ENCODE results near the gene ODAD3.
"Not testable (repeated sequence)": the region's sequence is repeated elsewhere in the genome, so short reads cannot be mapped to it uniquely, and the experiment has no call there.

Gene ODAD3

GRCh38 chr19:11405846-11406643, 28.9 kb downstream of the ODAD3 start:
- no peak for DNase-seq (ENCODE audit: low read depth)

GRCh38 chr19:11404588-11405222, 30.2 kb downstream of the ODAD3 start:
- DNase-seq (ENCODE audit: low read depth), result no peak

GRCh38 chr19:11401808-11402543, 32.9 kb downstream of the ODAD3 start:
- no peak for DNase-seq (ENCODE audit: low read depth)

- no peak for DNase-seq (ENCODE audit: low read depth)
These were observed 34.1 kb downstream of the ODAD3 start for GRCh38 chr19:11400798-11401197.

DNA sequence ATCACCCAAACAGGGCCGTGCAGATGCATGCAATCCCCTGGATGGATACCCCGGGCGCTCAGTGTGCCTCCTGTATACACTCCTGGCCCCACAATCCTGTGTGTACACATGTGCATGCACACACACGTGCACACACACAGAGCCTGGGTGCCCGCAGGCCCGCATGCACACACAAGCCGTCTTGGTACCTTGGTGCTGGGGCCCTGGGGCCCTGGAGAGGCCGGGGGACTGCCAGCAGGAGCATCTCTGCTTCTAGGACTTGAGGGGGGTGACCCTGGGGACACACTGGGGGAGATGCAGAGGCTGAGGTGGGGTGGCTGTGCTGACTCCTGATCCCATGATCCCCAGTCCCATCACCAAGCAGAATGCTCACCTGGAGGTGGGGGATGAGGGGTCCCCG, 35.3 kb downstream of the ODAD3 start:
- no peak for DNase-seq (ENCODE audit: low read depth)

GRCh38 chr19:11397089-11397610, 37.8 kb downstream of the ODAD3 start:
- no peak for DNase-seq (ENCODE audit: low read depth)

- DNase-seq (ENCODE audit: low read depth), result no peak
These were observed 43.8 kb downstream of the ODAD3 start for GRCh38 chr19:11390933-11391680.

- no peak for DNase-seq (ENCODE audit: low read depth)
These were observed 44.6 kb downstream of the ODAD3 start for GRCh38 chr19:11390359-11390758.

GRCh38 chr19:11387162-11388034, 47.5 kb downstream of the ODAD3 start:
- DNase-seq (ENCODE audit: low read depth), result no peak

DNA sequence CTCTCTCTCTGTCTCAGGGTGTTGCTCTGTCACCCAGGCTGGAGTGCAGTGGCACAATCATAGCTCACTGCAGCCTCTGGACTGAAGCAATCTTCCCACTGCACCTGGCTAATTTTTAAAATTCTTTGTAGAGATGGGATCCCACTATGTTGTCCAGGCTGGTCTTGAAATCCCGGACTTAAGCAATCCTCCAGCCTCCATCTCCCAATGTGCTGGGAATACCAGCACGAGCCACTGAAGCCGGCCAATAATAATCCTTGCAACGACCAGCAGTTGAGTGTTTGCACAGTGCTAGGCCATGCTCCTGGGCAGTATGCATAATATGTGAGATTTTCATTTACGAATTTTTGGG, 50.2 kb downstream of the ODAD3 start:
- no peak for DNase-seq (ENCODE audit: low read depth)

GRCh38 chr19:11383706-11384048, 51.2 kb downstream of the ODAD3 start:
- DNase-seq (ENCODE audit: low read depth), result no peak

GRCh38 chr19:11382898-11383705, 51.8 kb downstream of the ODAD3 start:
- no peak for DNase-seq (ENCODE audit: low read depth)

- DNase-seq (ENCODE audit: low read depth), result peak; percentile 71
These were observed 54.0 kb downstream of the ODAD3 start for GRCh38 chr19:11380653-11381537.

- no peak for DNase-seq (ENCODE audit: low read depth)
These were observed 55.0 kb downstream of the ODAD3 start for GRCh38 chr19:11379857-11380350.

DNA sequence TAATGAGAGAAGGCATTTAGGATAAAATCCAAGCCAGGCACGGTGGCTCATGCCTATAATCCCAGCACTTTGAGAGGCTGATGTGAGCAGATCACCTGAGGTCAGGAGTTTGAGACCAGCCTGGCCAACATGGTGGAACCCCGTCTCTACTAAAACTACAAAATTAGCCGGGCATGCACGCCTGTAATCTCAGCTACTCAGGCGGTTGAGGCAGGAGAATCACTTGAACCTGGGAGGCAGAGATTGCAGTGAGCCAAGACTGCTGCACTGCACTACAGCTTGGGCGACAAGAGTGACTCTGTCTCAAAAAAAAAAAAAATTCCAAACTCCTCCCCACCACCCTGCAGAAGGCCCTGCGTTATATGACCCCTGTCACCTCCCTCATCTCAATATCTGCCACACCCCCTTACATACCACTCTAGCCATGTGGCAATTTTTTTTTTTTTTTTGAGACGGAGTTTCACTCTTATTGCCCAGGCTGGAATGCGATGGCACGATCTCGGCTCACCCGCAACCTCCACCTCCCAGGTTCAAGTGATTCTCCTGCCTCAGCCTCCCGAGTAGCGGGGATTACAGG, 55.6 kb downstream of the ODAD3 start:
- DNase-seq (ENCODE audit: low read depth), result not testable (repeated sequence)

- no peak for DNase-seq (ENCODE audit: low read depth)
These were observed 56.4 kb downstream of the ODAD3 start for GRCh38 chr19:11378319-11379189.

GRCh38 chr19:11377756-11378155, 57.2 kb downstream of the ODAD3 start:
- no peak for DNase-seq (ENCODE audit: low read depth)

DNA sequence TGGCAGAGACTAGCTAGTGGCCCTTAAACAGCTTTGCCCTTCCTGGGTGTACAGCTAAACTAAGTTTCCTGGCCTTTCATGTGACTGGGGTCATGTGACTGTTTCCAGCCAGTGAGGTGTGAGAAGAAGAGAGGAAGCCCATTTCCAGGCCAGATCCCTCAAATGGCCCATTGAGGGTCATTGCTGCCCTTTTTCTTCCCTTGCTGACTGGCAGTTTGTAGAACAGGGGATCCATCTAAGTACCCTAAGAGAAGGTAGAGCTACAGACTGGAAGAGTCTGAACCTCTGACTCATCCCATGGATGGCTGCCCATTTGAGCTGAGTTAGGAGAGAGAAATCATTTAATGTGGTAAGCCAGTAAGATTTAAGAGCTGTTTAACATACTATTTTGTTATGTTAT, 57.7 kb downstream of the ODAD3 start:
- peak; percentile 74 for DNase-seq (ENCODE audit: low read depth)

Data from non-pigmented ciliary epithelial cell (primary cell).